Measurements from ENCODE around the gene WFDC1. TPM values are rescaled to one million over a fixed set of nuclear protein-coding genes. Genes with fewer than 3 reads are reported as not detected.

The WFDC1 gene
- total and polyA plus RNA-seq, 7 donors, result 0.32 to 1.2 (median 0.65) TPM; not detected in 1

DNA sequence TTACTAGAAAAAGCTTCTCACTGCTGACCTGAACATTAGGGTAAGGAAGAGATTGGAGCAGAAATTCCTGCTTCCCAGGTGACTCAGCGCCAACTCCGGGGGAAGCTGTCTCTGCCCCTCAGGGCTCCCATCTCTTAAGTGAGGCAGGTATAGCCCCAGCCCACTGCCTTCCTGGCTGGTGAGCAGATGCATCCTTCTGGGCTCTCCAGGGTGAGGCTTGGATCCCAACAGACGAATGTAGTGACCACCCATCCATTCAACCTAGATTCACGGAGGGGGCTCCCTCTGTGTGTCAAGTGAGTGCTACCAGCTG is 76.8 kb downstream of the WFDC1 start:
- 68 to 71% (median 69%) methylated on average over 4 of the region's 4 CpGs for WGBS, 3 donors
- Histone ChIP-seq H3K36me3 (ENCODE audit: insufficient read depth in 1 of 2, low read depth in 1 of 2) (no peaks in the 10 kb centered on the region), H3K27me3 (ENCODE audit: insufficient read depth in 3 of 3, low read length in 2 of 3) (peaks cover 0 to 61% (median 15%) of the 10 kb centered on the region in 3 donors), H3K4me1 (no peaks in the 10 kb centered on the region), H3K4me3 (no peak overlapping the region), H3K27ac (no peak overlapping the region), H3K9me3 (no peaks in the 10 kb centered on the region)
- DNase-seq (no peak), ATAC-seq (no peak)
- intact Hi-C loops (cut with DNase I), result loop anchor here in 1 of 2 donors (2.0 kb wide), 1 partner anchor 35 kb away; no protein-coding TSS in a partner anchor
- TF ChIP-seq, protein P1, sequence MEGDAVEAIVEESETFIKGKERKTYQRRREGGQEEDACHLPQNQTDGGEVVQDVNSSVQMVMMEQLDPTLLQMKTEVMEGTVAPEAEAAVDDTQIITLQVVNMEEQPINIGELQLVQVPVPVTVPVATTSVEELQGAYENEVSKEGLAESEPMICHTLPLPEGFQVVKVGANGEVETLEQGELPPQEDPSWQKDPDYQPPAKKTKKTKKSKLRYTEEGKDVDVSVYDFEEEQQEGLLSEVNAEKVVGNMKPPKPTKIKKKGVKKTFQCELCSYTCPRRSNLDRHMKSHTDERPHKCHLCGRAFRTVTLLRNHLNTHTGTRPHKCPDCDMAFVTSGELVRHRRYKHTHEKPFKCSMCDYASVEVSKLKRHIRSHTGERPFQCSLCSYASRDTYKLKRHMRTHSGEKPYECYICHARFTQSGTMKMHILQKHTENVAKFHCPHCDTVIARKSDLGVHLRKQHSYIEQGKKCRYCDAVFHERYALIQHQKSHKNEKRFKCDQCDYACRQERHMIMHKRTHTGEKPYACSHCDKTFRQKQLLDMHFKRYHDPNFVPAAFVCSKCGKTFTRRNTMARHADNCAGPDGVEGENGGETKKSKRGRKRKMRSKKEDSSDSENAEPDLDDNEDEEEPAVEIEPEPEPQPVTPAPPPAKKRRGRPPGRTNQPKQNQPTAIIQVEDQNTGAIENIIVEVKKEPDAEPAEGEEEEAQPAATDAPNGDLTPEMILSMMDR (IDR thresholded peaks at IDR 0.05), result no peak

DNA sequence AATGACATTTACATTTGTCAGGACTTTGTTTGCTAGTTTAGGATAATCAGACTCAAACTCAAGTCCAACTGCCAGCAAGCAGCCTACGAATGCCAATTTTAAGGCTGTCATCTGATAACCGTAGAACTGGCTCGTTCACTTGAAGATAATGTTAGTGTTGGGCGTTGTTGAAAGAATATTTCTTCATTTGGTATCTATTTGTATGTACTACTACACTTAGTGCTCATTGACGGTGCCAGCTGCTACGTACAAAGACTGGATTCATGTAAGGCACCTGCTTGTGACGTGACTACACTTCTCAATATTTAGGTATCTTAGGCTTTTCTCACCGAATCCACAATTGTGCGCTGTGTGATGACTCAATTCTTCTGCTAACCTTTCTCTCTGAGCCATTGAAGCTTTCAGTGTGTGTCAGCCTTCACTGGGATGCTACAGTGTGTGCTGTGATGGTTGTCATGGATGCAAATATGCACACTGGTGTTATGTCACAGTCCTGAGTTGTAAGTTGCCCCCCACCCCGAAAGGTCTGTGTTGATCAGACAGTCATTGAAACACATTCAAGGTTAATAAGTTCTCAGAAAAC is 79.3 kb downstream of the WFDC1 start:
- ATAC-seq (no peak), DNase-seq (no peak)
- intact Hi-C loops (cut with DNase I), result no loop called here
- H3K36me3 ChIP-seq (ENCODE audit: insufficient read depth in 1 of 2, low read depth in 1 of 2), result no peaks in the 10 kb centered on the region
- 49 to 56% (median 50%) methylated on average over 10 of the region's 10 CpGs for WGBS, 3 donors
- TF ChIP-seq, protein P1 (IDR thresholded peaks at IDR 0.05), result no peak
- H3K9me3 ChIP-seq, result no peaks in the 10 kb centered on the region
- H3K4me1 ChIP-seq, result no peaks in the 10 kb centered on the region
- H3K4me3 ChIP-seq, result no peak overlapping the region
- H3K27me3 ChIP-seq (ENCODE audit: insufficient read depth in 3 of 3, low read length in 2 of 3), result peaks cover 0 to 36% (median 4%) of the 10 kb centered on the region in 3 donors
- H3K27ac ChIP-seq, result no peak overlapping the region

DNA sequence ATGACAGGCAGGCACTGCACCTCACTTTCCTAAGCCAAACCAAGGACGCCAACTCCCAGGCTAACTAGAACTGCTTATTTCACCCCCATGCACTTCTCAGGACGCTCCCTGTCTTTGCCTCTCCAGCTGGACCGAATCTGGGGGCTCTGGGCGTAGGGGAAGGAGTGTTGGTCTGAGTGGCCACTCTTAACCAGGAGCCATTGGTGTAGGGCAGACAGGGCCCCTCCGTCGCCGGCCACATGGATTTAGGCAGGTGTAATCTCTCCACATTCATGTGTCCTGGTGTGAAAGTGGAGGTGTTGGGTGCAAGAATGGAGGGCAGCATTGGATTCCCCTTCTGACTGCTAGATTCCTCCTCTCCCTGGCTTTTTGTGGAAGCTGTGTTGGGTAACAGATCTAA is 83.4 kb downstream of the WFDC1 start:
- Histone ChIP-seq H3K4me3 (no peak overlapping the region), H3K36me3 (ENCODE audit: insufficient read depth in 1 of 2, low read depth in 1 of 2) (no peaks in the 10 kb centered on the region), H3K4me1 (no peaks in the 10 kb centered on the region), H3K27ac (no peak overlapping the region), H3K9me3 (no peaks in the 10 kb centered on the region), H3K27me3 (ENCODE audit: insufficient read depth in 3 of 3, low read length in 2 of 3) (peaks cover 0 to 5% (median 2%) of the 10 kb centered on the region in 3 donors)
- no peak for ATAC-seq
- intact Hi-C loops (cut with DNase I), result no loop called here
- TF ChIP-seq, protein P1 (IDR thresholded peaks at IDR 0.05), result no peak
- WGBS, 3 donors, result 88 to 89% (median 88%) methylated on average over 7 of the region's 7 CpGs
- DNase-seq, result no peak

DNA sequence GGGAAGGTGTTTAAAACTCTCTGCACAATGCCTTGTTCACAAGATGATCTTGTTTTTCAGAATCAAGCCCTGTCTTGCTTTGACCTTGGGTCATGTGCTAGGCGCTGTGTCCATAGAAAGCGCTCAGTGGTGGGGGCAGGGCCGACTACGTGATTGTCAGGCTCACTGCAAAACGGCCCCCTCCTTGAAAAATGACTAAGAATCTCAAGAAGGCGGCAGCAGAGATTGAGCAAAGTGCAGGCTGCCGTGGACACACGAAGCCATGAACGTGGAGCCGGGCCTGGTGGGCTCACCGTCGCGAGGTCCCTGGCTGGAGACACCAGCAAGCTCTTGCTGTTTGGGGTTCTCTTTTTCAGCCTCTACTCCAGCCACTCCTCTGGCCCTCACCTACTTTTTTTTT is 83.9 kb downstream of the WFDC1 start:
- TF ChIP-seq, protein P1 (IDR thresholded peaks at IDR 0.05), result no peak
- no peaks in the 10 kb centered on the region for H3K36me3 ChIP-seq (ENCODE audit: insufficient read depth in 1 of 2, low read depth in 1 of 2)
- no peak for DNase-seq
- H3K4me3 ChIP-seq, result no peak overlapping the region
- H3K27ac ChIP-seq, result no peak overlapping the region
- H3K9me3 ChIP-seq, result no peaks in the 10 kb centered on the region
- no peaks in the 10 kb centered on the region for H3K4me1 ChIP-seq
- WGBS, 3 donors, result 87 to 89% (median 88%) methylated on average over 13 of the region's 13 CpGs
- intact Hi-C loops (cut with DNase I), result no loop called here
- peaks cover 0 to 5% (median 2%) of the 10 kb centered on the region in 3 donors for H3K27me3 ChIP-seq (ENCODE audit: insufficient read depth in 3 of 3, low read length in 2 of 3)
- ATAC-seq, result no peak
